ENCODE measurements around the gene AGPS.

- TF ChIP-seq CTCF (IDR thresholded peaks at IDR 0.05) (no peak), POLR2A (IDR thresholded peaks at IDR 0.05) (no peak), EP300 (IDR thresholded peaks at IDR 0.05) (no peak), POLR2AphosphoS5 (IDR thresholded peaks at IDR 0.05) (no peak)
Measured at GRCh38 chr2:177584030-177584692, 191.6 kb downstream of the AGPS start.
